HEK293 (cell line): ENCODE results near the gene IVNS1ABP.

Experiments used
- CTCF ChIP-seq: fragments of 450-650 bp; formaldehyde crosslinking; IDR thresholded peaks from 2 replicates; pipeline ENCODE4 v1.5.1; 2016; ENCODE audit warnings: missing biosample characterization, missing genetic modification characterization
- HOXA7 ChIP-seq: sonication (generic); formaldehyde crosslinking; IDR thresholded peaks from 2 replicates; pipeline ENCODE4 v1.8.1; 2022; ENCODE audit warnings: missing genetic modification reagents, borderline replicate concordance
- ZNF121 ChIP-seq: fragments of 450-650 bp; formaldehyde crosslinking; IDR thresholded peaks from 2 replicates; pipeline ENCODE4 v1.5.1; 2016; ENCODE audit warnings: missing biosample characterization, missing genetic modification characterization
- ZNF18 ChIP-seq: fragments of 450-650 bp; formaldehyde crosslinking; IDR thresholded peaks from 2 replicates; pipeline ENCODE4 v1.5.1; 2016; ENCODE audit warnings: missing biosample characterization, missing genetic modification characterization
- ZNF394 ChIP-seq: fragments of 450-650 bp; formaldehyde crosslinking; IDR thresholded peaks from 2 replicates; pipeline ENCODE4 v1.5.1; 2016; ENCODE audit warnings: missing biosample characterization, missing genetic modification characterization, mild to moderate bottlenecking, moderate library complexity, borderline replicate concordance
- ZNF558 ChIP-seq: fragments of 450-650 bp; formaldehyde crosslinking; IDR thresholded peaks from 2 replicates; pipeline ENCODE4 v1.5.1; 2016; ENCODE audit warnings: missing biosample characterization, missing genetic modification characterization
- ZNF747 ChIP-seq: fragments of 450-650 bp; formaldehyde crosslinking; IDR thresholded peaks from 2 replicates; pipeline ENCODE4 v1.5.1; 2016; ENCODE audit warnings: missing biosample characterization, missing genetic modification characterization

GRCh38 chr1:185355947-185356346 lies 38.9 kb upstream of the IVNS1ABP start:
- TF ChIP-seq CTCF (tag by site-specific recombination), result no peak
- TF ChIP-seq ZNF558 (tag by site-specific recombination), result no peak
- no peak for TF ChIP-seq ZNF394 (tag by site-specific recombination)
- TF ChIP-seq HOXA7 (CRISPR knock-in tag), result no peak
- TF ChIP-seq ZNF747, result no peak
- no peak for TF ChIP-seq ZNF121 (tag by site-specific recombination)
- no peak for TF ChIP-seq ZNF18 (tag by site-specific recombination)
